Esophagus squamous epithelium (tissue), 4 donors: Measurements from ENCODE around the gene HSPBP1.

Source experiments
- POLR2A ChIP-seq, 4 donors: fragments of 450-650 bp; IDR thresholded peaks; one replicate each; pipeline ENCODE4 v1.6.1; 2017; ENCODE audit warnings: antibody characterized with exemption in 4 of 4, mild to moderate bottlenecking in 4 of 4, moderate library complexity in 3 of 4
- TF ChIP-seq, protein P1 (sequence below), 6 experiments: fragments of 450-650 bp in 4 of 6; fragments of 200-600 bp in 2 of 6; sonication (generic) in 2 of 6; IDR thresholded peaks; one replicate each; pipeline ENCODE4 v1.5.1; 2016 to 2019; ENCODE audit warnings: antibody characterized with exemption in 6 of 6, mild to moderate bottlenecking in 4 of 6, moderate library complexity in 4 of 6

DNA sequence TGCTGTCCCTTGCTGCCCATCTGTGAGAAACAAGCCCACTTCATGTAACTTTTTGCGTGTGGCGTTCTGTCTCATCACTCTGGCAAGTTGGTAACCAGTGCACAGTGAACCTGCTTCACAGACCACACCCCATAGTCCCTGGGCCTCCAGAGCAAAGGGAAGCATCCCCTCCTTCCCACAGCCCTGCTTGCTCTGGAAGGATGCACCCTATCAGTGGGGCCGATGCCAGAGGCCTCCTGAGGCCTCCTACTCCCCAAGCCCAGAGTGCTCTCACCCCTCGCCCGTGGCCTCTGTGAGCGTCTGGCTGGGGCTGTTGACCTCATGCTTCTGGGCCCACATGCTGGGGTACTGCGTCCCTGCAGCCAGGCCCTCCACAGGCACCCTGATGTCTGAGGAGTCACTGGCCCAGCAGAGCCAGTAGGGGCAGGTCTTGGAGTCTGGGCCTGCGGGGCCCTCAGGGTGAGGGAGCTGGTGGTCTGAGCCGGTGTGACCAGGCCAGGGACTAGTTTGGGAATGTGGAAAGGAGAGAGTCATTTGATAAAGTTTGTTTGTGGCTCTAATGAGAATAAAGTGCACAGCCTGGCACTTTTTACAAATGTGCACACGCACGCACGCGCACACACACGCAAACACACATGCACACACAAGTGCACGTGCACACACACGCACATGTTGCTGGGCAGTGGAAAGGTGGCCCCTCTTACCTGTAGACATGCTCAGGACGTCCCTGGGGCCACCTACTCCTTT is 56.4 kb downstream of the HSPBP1 start:
- no peak for TF ChIP-seq POLR2A (IDR thresholded peaks at IDR 0.05)
- TF ChIP-seq, protein P1, sequence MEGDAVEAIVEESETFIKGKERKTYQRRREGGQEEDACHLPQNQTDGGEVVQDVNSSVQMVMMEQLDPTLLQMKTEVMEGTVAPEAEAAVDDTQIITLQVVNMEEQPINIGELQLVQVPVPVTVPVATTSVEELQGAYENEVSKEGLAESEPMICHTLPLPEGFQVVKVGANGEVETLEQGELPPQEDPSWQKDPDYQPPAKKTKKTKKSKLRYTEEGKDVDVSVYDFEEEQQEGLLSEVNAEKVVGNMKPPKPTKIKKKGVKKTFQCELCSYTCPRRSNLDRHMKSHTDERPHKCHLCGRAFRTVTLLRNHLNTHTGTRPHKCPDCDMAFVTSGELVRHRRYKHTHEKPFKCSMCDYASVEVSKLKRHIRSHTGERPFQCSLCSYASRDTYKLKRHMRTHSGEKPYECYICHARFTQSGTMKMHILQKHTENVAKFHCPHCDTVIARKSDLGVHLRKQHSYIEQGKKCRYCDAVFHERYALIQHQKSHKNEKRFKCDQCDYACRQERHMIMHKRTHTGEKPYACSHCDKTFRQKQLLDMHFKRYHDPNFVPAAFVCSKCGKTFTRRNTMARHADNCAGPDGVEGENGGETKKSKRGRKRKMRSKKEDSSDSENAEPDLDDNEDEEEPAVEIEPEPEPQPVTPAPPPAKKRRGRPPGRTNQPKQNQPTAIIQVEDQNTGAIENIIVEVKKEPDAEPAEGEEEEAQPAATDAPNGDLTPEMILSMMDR (IDR thresholded peaks at IDR 0.05) = no peak
